HCT116 (cell line): ENCODE data around the gene C10orf90. TPM values are rescaled to one million over a fixed set of nuclear protein-coding genes. Genes with fewer than 3 reads are reported as not detected.

ENCODE experiments used
- ATAC-seq: fragments of 200-7000 bp; cut with Tn5 transposase; 2 replicates; pipeline ENCODE4 v1.9.1; 2020; ENCODE audit warnings: mild to moderate bottlenecking, moderate library complexity
- BruUV-seq: library from RNA; stranded (reverse); fragments of 400-500 nt; replicated peaks from 2 replicates; lab custom pipeline; 2021; lab: Mats Ljungman, UMichigan
- CTCF ChIA-PET: fragments of 300-600 bp; sonication (Branson Sonifier 250); formaldehyde crosslinking; loops from one replicate; lab custom pipeline; 2021; ENCODE audit warnings: antibody characterized with exemption; lab: Charles Lee
- POLR2A ChIA-PET: fragments of 300-600, 350-600 bp; sonication (Branson Sonifier 250); formaldehyde crosslinking; loops from one replicate; lab custom pipeline; 2021; ENCODE audit warnings: antibody characterized with exemption; lab: Charles Lee
- RAD21 ChIA-PET, 2 experiments: fragments of 300-600 bp; sonication (Branson Sonifier 250); formaldehyde crosslinking; loops; one replicate each; lab custom pipeline; 2023; ENCODE audit warnings: low total read pairs in 2 of 2; ENCODE audit not compliant: uncharacterized antibody in 2 of 2, unreplicated experiment in 2 of 2, low non-redundant PET in 1 of 2; lab: Charles Lee
- DNase-seq: peaks from one replicate; pipeline ENCODE4 v3.0.0-alpha.2; 2010; ENCODE audit warnings: low read depth, low spot score
- H2AFZ ChIP-seq: fragments of 200-600 bp; shearing (Covaris generic), sonication (generic); 2 replicates; pipeline ENCODE4 v1.6.1; 2017; ENCODE audit warnings: low read depth, mixed run types, mixed read lengths, antibody characterized with exemption, low read length; ENCODE audit not compliant: poor library complexity, severe bottlenecking
- H3K27ac ChIP-seq: 2 replicates; pipeline ENCODE4 v1.5.1; 2012; ENCODE audit warnings: low read depth, low read length
- H3K27me3 ChIP-seq: fragments of 200-600 bp; sonication (generic); 2 replicates; pipeline ENCODE4 v1.6.1; 2016; ENCODE audit warnings: mixed run types, low read length, mixed read lengths; ENCODE audit not compliant: insufficient read depth
- H3K36me3 ChIP-seq, 2 experiments: fragments of 200-500 bp in 1 of 2; fragments of 200-600 bp in 1 of 2; sonication (Bioruptor generic) in 1 of 2; sonication (generic) in 1 of 2; 2 replicates each; pipeline versions ENCODE4 v1.5.1 to v1.6.1; 2014 to 2016; ENCODE audit warnings: low read length in 2 of 2, inconsistent platforms in 1 of 2, mixed read lengths in 1 of 2, mixed run types in 1 of 2; ENCODE audit not compliant: insufficient read depth in 2 of 2, control insufficient read depth in 1 of 2
- H3K4me1 ChIP-seq, 2 experiments: fragments of 200-600 bp in 1 of 2; sonication (generic) in 1 of 2; 2 replicates each; pipeline versions ENCODE4 v1.5.1 to v1.6.1; 2012 to 2017; ENCODE audit warnings: low read length in 2 of 2, inconsistent platforms in 1 of 2, mild to moderate bottlenecking in 1 of 2, mixed read lengths in 1 of 2, mixed run types in 1 of 2, moderate library complexity in 1 of 2; ENCODE audit not compliant: insufficient read depth in 2 of 2, control insufficient read depth in 1 of 2
- H3K4me2 ChIP-seq: fragments of 200-600 bp; sonication (generic); 2 replicates; pipeline ENCODE4 v1.6.1; 2017; ENCODE audit warnings: mixed run types, low read length, mixed read lengths
- H3K4me3 ChIP-seq, 2 experiments: fragments of 200-600 bp in 1 of 2; sonication (generic) in 1 of 2; replicated peaks in 1 of 2; 2 replicates each; pipeline ENCODE4 v1.5.1; 2011 to 2016; ENCODE audit warnings: low read length in 2 of 2, control low read depth in 1 of 2, low read depth in 1 of 2, mild to moderate bottlenecking in 1 of 2, mixed read lengths in 1 of 2, mixed run types in 1 of 2
- H3K79me2 ChIP-seq: fragments of 200-600 bp; sonication (generic); 2 replicates; pipeline ENCODE4 v1.6.1; 2017; ENCODE audit warnings: mild to moderate bottlenecking, mixed run types, low read length, moderate library complexity, mixed read lengths; ENCODE audit not compliant: insufficient read depth
- H3K9ac ChIP-seq: fragments of 200-600 bp; sonication (generic); 2 replicates; pipeline ENCODE4 v1.6.1; 2016; ENCODE audit warnings: low read length, mixed read lengths
- H3K9me2 ChIP-seq: fragments of 200-600 bp; sonication (generic), shearing (Covaris generic); 2 replicates; pipeline ENCODE4 v1.6.1; 2017; ENCODE audit warnings: mixed run types, mild to moderate bottlenecking, moderate library complexity; ENCODE audit not compliant: insufficient read depth
- H3K9me3 ChIP-seq, 2 experiments: fragments of 200-500 bp in 1 of 2; fragments of 200-600 bp in 1 of 2; sonication (Bioruptor generic) in 1 of 2; sonication (generic) in 1 of 2; 2 replicates each; pipeline ENCODE4 v1.6.1; 2014 to 2017; ENCODE audit warnings: low read length in 2 of 2, mixed read lengths in 2 of 2, inconsistent platforms in 1 of 2, low read depth in 1 of 2, mild to moderate bottlenecking in 1 of 2, mixed run types in 1 of 2, moderate library complexity in 1 of 2; ENCODE audit not compliant: control insufficient read depth in 1 of 2, insufficient read depth in 1 of 2
- H4K20me1 ChIP-seq: fragments of 200-600 bp; sonication (generic), shearing (Covaris generic); 2 replicates; pipeline ENCODE4 v1.6.1; 2017; ENCODE audit warnings: mixed run types, mild to moderate bottlenecking, moderate library complexity; ENCODE audit not compliant: insufficient read depth
- CBX3 ChIP-seq: IDR thresholded peaks from 2 replicates; pipeline ENCODE4 v1.6.1; 2012; ENCODE audit warnings: low read depth
- EGR1 ChIP-seq: IDR thresholded peaks from 2 replicates; pipeline ENCODE4 v1.6.1; 2012; ENCODE audit warnings: low read depth
- ELF1 ChIP-seq: IDR thresholded peaks from 2 replicates; pipeline ENCODE4 v1.6.1; 2012; ENCODE audit warnings: low read depth, borderline replicate concordance
- EZH2 ChIP-seq: fragments of 200-600 bp; sonication (generic); IDR thresholded peaks from 2 replicates; pipeline ENCODE4 v1.6.1; 2017; ENCODE audit warnings: antibody characterized with exemption, mixed run types
- EZH2phosphoT487 ChIP-seq: fragments of 200-600 bp; IDR thresholded peaks from 2 replicates; pipeline ENCODE4 v1.6.1; 2018; ENCODE audit warnings: antibody characterized with exemption, borderline replicate concordance
- FOSL1 ChIP-seq: IDR thresholded peaks from 2 replicates; pipeline ENCODE4 v1.6.1; 2012; ENCODE audit warnings: low read depth
- JUND ChIP-seq: IDR thresholded peaks from 2 replicates; pipeline ENCODE4 v1.6.1; 2012
- SIN3A ChIP-seq: IDR thresholded peaks from 2 replicates; pipeline ENCODE4 v1.6.1; 2012; ENCODE audit warnings: low read depth
- SRF ChIP-seq: IDR thresholded peaks from 2 replicates; pipeline ENCODE4 v1.6.1; 2012; ENCODE audit warnings: low read depth
- YY1 ChIP-seq: IDR thresholded peaks from 2 replicates; pipeline ENCODE4 v1.6.1; 2011; ENCODE audit warnings: low read length, low read depth, moderate library complexity, mild to moderate bottlenecking; ENCODE audit not compliant: insufficient replicate concordance; ENCODE audit errors: extremely low read depth
- ZFX ChIP-seq: fragments of 450-650 bp; IDR thresholded peaks from 2 replicates; pipeline ENCODE4 v1.6.1; 2017
- intact Hi-C: fragments of 100-400 bp; cut with micrococcal nuclease; formaldehyde crosslinking; loops from 2 replicates; pipeline ENCODE4 v1.10.0; 2022
- total RNA-seq: library from RNA; stranded (reverse); gene quantifications from one replicate; pipeline ENCODE4 v1.2.1, GENCODE V29; 2021; ENCODE audit not compliant: unreplicated experiment
- TF ChIP-seq, protein P1 (sequence below): IDR thresholded peaks from 2 replicates; pipeline ENCODE4 v1.6.1; 2012
- TF ChIP-seq, protein P2 (sequence below): IDR thresholded peaks from 2 replicates; pipeline ENCODE4 v1.6.1; 2012; ENCODE audit warnings: low read depth

Gene C10orf90
- total RNA-seq, 1 experiment from 2014 or later = not detected

DNA sequence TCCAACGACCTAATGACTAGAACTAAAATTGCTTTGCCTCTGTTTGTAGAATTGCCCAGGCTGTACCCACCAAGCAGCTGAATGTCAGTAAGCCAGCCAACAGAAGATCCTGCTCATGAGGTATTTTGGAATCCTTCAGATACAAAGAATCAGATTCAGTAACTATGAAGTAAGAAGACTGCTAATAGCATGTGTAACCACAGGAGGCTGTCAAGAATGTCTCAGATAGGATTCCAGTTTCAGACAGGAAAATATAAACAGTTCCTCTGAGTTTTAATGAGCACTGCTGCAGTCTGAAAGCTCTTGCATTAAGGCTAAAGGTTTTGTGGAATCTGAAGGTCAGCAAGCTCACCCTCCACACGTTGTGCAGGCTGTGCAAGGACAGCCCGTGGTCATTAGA, 169.6 kb downstream of the C10orf90 start:
- Histone ChIP-seq H3K9me2 (no peaks in the 10 kb centered on the region), H3K9ac (no peak overlapping the region), H3K27me3 (peaks cover 10% of the 10 kb centered on the region; the same call in 1 of the 2 replicates), H3K27ac (no peak overlapping the region), H3K4me3 (no peak overlapping the region), H3K36me3 (no peaks in the 10 kb centered on the region), H2AFZ (no peak overlapping the region), H3K9me3 (no peaks in the 10 kb centered on the region), H3K4me2 (no peak overlapping the region), H4K20me1 (no peaks in the 10 kb centered on the region), H3K4me1 (no peaks in the 10 kb centered on the region), H3K79me2 (no peaks in the 10 kb centered on the region)
- CTCF ChIA-PET = no interaction called here
- RAD21 ChIA-PET = no interaction called here
- no peak for TF ChIP-seq YY1
- no peak for TF ChIP-seq CBX3
- no peak for TF ChIP-seq SRF
- no peak for TF ChIP-seq ELF1
- TF ChIP-seq, protein P1, sequence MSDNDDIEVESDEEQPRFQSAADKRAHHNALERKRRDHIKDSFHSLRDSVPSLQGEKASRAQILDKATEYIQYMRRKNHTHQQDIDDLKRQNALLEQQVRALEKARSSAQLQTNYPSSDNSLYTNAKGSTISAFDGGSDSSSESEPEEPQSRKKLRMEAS = no peak
- TF ChIP-seq ZFX = no peak
- no peak for TF ChIP-seq JUND
- POLR2A ChIA-PET = no interaction called here
- no TSS peak for BruUV-seq
- ATAC-seq (no peak), DNase-seq (no peak)
- intact Hi-C loops = no loop called here

DNA sequence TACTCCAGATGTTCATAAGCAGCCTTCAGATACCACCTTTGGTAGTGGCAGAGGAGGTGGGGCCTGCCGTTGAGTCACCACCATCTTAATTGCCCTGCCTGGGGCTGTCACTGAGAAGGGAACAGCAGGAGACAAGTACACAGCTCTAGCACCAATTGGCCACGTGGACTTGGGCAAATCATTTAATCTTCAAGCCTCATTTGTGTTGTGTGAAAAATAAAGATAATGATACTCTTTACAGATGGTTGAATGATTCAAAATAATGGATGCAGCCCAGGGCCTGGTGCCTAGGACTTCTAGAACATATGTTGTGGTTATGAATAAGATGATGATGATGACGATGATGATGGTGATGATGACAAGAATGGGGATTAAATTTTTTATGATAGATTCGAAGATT, 170.3 kb downstream of the C10orf90 start:
- ChIA-PET RAD21 (no interaction called here), CTCF (no interaction called here), POLR2A (no interaction called here)
- Histone ChIP-seq H3K27me3 (peaks cover 15% of the 10 kb centered on the region; the same call in 1 of the 2 replicates), H3K4me2 (no peak overlapping the region), H3K4me1 (no peaks in the 10 kb centered on the region), H3K9me2 (no peaks in the 10 kb centered on the region), H3K9ac (no peak overlapping the region), H3K36me3 (no peaks in the 10 kb centered on the region), H3K79me2 (no peaks in the 10 kb centered on the region), H2AFZ (no peak overlapping the region), H4K20me1 (no peaks in the 10 kb centered on the region), H3K4me3 (no peak overlapping the region), H3K9me3 (no peaks in the 10 kb centered on the region), H3K27ac (no peak overlapping the region)
- no TSS peak for BruUV-seq
- no peak for DNase-seq
- intact Hi-C loops = no loop called here
- no peak for ATAC-seq
- no peak for TF ChIP-seq SIN3A
- TF ChIP-seq, protein P2, sequence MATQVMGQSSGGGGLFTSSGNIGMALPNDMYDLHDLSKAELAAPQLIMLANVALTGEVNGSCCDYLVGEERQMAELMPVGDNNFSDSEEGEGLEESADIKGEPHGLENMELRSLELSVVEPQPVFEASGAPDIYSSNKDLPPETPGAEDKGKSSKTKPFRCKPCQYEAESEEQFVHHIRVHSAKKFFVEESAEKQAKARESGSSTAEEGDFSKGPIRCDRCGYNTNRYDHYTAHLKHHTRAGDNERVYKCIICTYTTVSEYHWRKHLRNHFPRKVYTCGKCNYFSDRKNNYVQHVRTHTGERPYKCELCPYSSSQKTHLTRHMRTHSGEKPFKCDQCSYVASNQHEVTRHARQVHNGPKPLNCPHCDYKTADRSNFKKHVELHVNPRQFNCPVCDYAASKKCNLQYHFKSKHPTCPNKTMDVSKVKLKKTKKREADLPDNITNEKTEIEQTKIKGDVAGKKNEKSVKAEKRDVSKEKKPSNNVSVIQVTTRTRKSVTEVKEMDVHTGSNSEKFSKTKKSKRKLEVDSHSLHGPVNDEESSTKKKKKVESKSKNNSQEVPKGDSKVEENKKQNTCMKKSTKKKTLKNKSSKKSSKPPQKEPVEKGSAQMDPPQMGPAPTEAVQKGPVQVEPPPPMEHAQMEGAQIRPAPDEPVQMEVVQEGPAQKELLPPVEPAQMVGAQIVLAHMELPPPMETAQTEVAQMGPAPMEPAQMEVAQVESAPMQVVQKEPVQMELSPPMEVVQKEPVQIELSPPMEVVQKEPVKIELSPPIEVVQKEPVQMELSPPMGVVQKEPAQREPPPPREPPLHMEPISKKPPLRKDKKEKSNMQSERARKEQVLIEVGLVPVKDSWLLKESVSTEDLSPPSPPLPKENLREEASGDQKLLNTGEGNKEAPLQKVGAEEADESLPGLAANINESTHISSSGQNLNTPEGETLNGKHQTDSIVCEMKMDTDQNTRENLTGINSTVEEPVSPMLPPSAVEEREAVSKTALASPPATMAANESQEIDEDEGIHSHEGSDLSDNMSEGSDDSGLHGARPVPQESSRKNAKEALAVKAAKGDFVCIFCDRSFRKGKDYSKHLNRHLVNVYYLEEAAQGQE = no peak
- no peak for TF ChIP-seq EZH2
- TF ChIP-seq EZH2phosphoT487 = no peak
- TF ChIP-seq FOSL1 = no peak
- no peak for TF ChIP-seq EGR1
